Measurements from ENCODE around the gene DMGDH. TPM values are rescaled to one million over a fixed set of nuclear protein-coding genes. Genes with fewer than 3 reads are reported as not detected.

The DMGDH gene
- total RNA-seq, 1 donor from 2014 or later, result not detected

DNA sequence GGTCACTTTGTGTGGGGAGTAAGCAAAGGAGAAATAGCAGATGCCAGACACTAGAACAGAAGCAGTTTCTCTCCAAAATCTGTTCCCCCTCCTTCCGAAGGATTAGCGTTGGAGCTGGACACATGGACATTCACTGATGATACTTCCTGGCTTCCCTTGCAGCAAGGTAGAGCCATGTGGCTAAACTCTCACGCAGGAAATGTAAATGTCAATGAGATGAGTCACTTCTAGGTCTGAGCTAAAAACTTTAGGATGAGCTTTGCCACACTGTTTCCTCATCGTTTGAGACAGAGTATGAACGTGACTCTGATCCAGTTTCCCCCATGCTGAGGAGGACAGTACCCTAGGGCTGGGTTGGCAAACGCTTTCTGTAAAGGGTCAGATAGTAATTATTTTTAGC is 5.2 kb upstream of the DMGDH start:
- intact Hi-C loops (cut with micrococcal nuclease), result no loop called here

DNA sequence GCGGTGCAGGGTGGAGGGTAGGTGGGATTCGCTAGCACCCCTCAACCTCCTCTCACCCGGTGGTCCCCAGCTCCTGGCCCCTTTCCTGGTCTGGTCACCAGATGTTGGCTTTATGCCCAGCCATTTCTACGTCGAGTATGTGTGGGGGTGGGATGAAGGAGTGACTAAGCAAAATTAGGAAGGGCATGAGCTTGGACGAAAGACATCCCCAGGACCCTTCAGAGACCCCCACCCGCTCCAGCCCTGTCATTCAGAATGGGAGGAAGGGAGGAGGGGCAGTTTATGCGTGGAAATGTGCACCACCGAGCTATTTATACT is 835 bp upstream of the DMGDH start:
- intact Hi-C loops (cut with micrococcal nuclease), result no loop called here

DNA sequence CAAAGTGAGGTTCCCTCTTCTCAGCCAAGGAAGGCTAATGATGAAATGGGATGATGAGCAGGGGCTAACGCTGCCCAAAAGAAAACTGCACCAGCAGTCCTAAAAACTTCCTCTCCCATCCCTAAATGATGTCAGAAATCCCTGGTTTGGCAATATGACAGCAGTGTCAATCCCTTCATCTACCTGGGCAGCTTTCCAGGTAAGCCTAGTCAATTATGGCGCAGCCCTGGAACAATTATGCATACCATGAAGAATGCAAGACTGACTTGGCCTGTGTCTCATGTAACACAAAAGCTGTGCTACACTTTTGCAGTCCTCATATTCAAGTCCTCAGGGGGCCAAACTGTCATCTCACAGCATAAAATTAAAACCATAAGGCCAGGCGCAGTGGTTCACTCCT is 7.0 kb downstream of the DMGDH start:
- intact Hi-C loops (cut with micrococcal nuclease), result no loop called here

DNA sequence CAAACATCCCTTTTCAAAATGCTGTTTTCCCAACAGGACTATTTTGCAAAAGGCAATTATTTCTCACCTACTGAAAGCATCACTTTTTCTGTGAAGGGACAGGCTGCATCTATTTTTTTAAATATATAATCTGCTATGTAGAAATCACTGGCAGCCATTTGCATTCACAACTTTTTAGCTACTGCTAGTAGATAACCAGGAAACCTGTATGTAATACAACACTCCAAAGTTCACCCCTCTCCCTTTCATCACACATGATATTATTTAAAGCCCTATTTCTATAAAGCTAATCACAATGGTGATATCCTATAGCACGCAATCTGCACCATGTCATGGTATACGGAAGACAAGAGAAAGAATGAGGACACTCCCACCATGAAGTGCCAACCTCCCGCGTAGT is 9.8 kb downstream of the DMGDH start:
- intact Hi-C loops (cut with micrococcal nuclease), result no loop called here

DNA sequence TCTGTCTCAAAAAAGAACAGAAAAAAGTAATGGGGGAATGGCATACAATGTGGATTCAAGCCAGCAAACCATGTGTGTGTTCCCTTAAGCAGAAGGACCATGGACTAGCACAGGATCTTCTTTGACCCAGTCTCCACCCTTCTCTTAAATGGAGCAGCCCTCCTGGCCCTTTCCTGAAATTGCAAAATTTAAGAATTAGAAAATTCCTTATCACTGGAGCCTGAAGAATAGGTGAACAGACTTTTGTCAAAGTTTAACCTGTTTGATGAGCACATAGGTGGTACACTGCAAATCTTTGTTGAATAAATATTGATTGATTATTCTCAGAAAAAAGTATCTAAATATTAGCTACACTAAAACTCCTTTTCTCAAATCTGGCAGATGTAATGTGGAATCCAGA is 12.6 kb downstream of the DMGDH start:
- intact Hi-C loops (cut with micrococcal nuclease), result no loop called here

DNA sequence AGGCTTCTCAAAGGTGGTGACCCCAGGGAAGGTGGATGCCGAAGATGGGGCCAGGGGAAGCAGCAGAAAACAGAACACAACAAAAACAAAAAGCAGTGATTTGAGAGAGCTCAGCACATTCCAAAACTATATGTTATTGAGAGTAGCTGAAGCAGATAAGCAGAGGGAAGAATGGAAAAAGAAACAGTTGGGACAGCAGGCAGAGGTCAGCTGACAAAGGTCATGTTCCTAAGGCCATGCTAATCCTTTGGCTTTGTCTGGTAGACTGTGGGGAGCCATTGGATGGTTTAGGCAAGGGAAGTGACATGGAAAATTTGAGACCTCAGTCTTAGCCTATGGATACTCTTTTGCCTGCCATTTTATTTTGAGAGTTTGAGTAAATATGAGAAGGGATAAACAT is 14.5 kb downstream of the DMGDH start:
- intact Hi-C loops (cut with micrococcal nuclease), result no loop called here

DNA sequence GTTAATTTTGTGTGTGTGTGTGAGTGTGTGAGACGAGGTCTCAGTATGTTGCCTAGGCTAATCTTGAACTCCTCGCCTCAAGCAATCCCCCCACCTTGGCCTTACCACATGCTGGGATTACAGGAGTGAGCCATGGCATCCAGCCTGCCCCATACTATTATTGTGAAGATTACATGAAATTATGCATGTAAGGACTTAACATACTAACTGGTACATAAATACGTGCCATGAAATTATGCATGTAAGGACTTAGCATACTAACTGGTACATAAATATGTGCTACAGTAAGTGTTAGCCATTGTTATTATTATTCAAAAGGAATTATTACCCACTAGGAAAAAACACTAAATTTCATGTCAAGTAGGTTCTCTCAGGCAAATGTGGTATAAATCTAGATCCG is 16.2 kb downstream of the DMGDH start:
- intact Hi-C loops (cut with micrococcal nuclease), result no loop called here

DNA sequence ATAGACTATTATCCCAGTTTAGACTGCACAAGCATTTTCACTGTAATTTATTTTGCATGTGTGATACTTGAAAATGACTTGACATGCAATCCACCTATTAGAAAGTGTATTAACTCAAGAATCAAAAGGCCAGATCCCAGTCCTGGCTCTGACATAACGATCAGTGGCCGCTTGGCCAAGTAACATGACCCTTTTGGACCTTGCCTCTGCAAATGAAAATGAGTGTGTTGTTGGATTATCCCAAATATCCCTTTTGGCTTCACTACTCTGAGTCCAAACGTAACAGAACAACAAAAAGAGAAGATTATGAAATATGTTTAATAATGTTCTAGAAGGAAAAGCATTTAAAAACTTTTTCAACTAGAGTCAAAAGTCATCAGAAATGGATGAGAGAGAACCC is 19.0 kb downstream of the DMGDH start:
- intact Hi-C loops (cut with micrococcal nuclease), result no loop called here

DNA sequence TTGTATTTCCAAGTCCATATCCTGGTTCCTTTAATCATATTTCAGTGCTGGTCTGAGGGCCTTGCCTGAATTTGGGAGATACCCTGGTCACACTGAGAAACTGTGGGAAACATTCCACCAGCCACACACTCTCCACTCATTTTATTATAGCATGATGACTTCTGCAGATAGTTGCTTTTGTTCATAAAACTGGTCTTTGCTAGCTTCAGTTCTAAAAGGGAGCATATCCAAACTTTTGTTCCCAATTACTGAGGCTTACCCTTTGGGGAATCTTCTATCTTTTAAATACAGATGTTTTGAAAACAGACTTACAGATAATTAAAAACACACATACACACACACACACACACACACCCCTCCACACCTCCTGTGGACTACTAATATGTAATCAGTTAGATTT is 21.0 kb downstream of the DMGDH start:
- intact Hi-C loops (cut with micrococcal nuclease), result no loop called here

DNA sequence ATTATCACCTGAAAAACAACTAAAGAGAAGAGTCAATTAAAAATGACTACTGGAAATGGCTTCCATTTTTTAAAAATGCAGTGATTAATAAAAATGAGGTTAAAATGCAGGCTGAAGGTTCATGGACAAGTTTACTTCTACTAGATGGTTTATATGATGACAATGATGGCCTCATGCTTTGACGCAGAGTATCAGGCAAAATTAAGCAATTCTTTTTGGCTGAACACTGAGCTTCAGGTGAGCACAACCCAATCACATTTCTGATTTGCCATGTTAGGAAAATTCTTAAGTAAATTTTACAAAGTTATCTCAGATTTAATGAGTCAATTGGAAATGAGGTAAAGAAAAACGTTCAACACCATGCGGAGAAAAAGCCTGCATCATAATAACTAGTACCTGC is 22.3 kb downstream of the DMGDH start:
- intact Hi-C loops (cut with micrococcal nuclease), result no loop called here

DNA sequence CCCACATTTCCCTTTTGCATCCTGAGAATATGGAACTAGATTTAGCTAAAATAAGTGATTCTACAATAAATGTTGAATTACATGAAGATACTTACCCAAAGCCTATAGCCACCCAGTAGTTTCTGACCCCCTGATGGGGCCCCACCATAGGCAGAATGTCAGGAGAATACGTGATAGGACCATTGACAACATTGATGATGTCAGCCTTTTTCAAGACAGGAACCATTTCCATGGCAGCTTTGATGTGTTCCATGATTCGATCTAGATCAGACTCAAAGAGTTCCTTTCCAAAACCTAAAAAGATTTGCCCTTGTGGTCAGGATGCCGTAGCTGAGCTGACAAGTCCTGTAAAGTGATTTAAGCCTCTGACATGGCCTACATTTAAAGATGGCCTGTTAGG is 27.3 kb downstream of the DMGDH start:
- intact Hi-C loops (cut with micrococcal nuclease), result no loop called here

DNA sequence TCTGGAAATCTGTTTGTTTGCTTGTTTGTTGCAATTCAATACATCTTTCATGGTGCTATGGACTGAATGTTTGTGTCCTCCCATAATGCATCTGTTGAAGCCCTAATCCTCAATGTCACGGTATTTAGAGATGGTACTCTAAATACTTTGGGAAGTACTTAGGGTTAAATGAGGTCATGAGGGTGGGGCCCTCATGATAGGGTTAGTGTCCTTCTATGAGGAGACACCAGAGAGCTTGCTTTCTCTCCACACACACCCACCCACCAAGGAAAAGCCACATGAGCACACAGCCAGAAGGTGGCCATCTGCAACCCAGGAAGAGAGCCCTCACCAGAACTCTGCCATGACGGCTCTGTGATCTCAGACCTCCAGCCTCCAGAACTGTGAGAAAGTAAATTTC is 32.7 kb downstream of the DMGDH start:
- intact Hi-C loops (cut with micrococcal nuclease), result no loop called here

DNA sequence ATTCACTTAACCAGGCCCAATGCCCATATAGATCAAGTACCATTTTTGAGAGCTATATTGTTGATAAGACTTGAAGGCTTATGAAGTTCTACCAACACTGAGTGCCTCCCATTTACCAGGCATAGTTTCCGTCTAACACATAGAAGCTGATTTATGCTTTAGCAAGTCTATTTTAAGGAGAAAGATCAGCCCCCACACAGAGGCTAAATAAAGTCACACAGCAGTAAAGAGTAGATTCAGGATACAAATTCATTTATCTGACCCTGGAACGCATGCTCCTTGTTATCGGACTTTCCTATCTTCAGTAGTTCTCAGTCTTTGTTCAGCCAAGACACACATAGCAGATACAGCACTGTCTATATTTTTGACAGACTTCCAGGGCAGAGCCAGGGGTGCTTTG is 34.2 kb downstream of the DMGDH start:
- intact Hi-C loops (cut with micrococcal nuclease), result no loop called here

DNA sequence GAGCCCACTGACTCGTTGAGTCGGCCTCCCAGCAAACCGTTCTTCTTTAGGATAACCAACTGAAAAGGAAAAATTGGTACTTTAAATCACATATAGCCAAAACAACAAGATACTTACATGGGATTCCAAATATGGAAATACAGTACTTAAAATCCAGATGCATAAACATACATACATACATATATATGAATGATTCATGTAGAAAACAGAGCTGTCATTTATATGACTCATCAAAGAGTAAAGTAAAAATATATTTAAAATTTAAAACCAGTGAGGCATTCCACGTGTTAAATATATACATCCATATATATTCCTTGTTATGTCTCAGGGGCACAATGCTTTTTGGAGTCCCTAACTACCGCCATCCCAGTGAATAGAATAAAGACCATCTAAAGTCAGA is 36.7 kb downstream of the DMGDH start:
- intact Hi-C loops (cut with micrococcal nuclease), result no loop called here

DNA sequence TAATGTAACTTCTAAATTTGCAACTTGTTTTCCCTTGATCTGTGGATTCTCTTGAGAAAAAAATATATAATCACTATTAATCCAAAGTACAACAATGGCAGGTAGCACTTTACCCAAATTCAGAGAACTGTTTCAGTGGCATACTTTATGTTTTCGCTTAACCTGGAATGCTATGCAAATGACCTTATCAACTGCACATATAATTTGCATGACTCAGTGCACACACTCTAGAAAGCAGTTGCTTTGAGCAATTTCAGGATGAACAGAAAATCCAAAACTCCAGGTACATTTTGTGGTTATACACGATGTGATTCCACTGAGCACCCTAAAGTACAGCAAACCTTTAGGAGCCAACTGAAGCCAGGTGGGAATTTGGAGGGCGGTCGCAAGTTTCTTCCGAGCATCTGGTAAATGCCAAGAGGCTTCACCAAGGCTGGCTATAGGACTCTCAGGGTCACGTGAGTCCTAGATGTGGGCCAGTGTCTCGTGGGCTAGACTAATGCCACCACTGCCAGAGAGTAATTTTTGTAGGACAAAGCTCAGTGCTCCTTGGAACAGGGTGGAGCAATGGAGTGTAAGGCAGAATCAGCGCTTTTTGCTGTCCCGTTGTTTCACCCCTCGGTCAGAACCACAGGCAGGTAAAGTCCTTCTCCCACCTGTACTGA is 37.3 kb downstream of the DMGDH start:
- intact Hi-C loops (cut with micrococcal nuclease), result no loop called here

DNA sequence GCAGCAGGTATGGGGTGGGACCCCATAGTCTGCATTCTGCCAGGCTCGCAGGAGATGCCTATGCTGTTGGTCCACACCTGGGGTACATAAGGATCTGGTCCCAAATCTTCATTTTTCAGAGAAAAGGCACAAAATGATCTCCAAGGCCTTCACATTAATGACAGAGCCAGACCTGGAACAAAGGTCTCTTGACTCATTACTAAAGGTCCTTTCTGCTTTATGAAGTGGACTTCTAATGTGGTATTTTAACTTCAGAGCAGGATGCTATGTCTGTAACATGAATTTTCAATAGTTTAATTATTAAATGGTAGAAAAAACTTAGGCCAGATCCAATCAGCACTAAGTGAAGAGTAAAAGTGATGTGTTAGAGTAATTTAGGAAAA is 38.0 kb downstream of the DMGDH start:
- intact Hi-C loops (cut with micrococcal nuclease), result no loop called here

DNA sequence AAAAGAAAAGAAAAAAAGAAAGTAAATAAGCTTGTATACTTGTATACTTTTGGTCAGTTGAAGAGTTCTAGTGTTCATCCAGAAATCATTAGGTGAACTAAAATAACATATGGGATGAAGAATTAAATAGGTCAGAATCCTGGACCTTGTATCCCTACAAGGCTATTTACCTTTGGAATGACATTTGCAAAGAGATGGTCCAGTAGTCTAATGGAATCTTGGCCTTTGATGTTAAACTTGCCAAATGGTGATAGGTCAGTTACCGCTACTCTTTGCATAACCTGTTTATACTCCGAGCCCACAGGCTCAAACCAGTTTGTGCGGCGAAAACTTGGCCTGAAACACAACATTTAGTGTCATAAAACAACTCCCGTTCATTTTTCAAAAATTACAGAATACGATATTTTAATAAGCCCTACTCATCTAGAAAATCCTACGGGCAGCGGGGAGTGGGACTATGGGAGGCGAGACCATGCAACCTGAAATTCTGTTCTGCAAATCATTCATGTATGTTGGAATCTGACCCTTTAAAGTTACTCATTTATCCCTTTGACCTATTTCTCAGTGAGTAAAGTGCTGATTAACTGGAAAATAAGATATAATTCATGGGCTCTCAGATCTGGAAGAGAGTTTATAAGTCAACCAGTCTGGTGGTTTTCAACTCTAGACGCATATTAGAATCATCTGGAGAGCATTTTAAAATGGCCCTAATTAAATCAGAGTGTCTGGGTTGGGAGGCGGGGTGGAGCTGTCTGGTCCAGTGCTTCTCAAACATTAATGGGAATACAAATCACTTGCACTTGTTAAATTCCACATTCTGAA is 38.6 kb downstream of the DMGDH start:
- intact Hi-C loops (cut with micrococcal nuclease), result no loop called here

DNA sequence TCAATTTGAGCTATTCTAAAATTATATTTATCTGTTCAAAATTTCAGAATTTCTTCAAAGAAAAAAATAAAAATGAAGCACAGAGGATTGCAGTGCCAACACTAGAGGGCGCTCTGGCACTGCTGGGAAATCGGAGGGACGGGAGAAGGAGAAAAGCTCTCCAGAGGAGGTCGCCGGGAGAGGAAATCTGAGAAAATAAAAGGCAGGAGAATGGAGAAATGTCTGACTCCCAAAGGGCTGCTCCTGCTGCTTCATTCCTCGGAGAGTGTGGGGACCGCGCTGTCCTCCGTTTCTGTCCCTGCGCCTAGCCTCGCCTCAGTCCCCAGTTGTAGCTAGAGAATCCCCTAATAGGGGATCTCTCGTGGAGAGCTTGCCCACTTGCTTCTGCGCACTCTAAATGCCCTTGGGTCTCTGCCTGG is 44.4 kb downstream of the DMGDH start:
- intact Hi-C loops (cut with micrococcal nuclease), result loop anchor here (1.0 kb wide), 1 partner anchor 108 kb away; no protein-coding TSS in a partner anchor

DNA sequence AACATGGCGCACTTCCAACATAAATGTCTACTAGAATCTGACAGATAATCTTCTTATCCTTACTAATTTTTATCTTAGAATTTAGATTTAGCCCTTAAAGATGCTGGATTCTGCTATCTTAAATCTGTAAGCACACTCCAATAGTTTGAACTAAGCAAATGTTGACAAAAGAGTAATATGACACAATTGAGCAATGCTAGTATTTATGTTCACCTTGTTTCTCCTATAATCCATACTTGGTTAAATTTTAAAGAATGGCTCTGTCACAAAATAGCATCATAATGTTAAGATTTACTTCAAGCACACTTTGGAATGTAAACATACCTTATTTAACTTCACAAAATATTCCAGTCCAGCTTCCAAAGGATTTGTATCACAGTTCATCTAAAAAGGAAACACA is 45.5 kb downstream of the DMGDH start:
- intact Hi-C loops (cut with micrococcal nuclease), result loop anchor here (5.0 kb wide), 2 partner anchors 42 to 88 kb away; partner anchors contain the start of gene BHMT

DNA sequence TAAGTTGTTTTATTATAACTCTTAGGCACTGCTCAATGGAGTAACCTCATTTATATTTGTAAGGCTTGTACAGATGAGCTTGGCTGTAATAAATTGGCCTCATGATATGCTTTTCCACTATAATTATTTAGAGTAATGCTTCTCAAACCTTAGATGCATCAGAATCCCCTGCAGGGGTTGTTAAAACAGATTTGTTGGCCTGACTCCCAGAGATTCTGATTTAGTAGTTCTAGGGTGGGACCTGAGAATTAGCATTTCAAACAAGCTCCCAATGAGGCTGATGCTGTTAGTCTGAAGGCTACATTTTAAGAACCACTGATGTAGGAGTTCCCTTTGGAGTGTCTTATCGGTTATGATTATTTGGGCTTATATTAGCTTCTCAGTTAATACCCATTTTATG is 46.1 kb downstream of the DMGDH start:
- intact Hi-C loops (cut with micrococcal nuclease), result loop anchor here (5.0 kb wide), 2 partner anchors 41 to 89 kb away; partner anchors contain the start of gene BHMT

DNA sequence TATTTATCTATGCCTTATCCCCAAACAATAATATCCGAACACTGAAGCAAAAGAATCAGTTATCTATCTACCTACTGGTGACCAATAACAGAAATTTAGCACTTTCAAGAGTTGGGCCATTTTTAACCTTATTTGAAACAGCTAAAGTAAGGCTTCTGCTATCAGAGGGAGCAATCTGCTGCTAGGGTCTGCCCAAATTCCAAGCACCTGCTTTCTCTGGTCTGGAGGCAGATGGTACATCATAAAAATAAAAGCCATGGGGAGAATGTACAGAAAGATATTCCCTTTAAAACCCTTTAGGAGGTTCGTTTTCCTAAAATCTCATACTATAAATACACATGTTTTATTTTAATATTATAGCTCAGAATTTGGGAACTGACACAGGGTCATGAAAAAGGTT is 46.7 kb downstream of the DMGDH start:
- intact Hi-C loops (cut with micrococcal nuclease), result loop anchor here (1.0 to 5.0 kb wide), 3 partner anchors 40 to 442 kb away; partner anchors contain the start of gene BHMT

DNA sequence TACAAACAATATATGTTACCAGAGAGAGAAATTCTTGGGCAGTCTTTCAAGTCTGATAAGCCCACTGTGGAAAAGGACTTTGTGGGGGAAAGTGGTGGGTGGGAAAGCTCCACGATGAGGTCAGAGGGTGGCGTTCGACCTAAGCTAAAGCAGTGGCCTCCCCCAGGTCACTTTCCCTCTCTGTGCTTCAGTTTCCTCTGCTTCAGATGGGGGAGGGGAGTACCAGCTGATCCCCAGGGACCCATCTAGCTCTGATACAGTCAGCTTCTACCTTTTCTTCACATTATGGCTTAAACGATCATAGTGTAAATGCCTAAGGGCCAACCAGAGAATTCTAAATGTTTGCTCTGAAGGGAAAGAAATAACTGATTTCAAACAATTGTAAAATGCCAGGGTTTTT is 47.7 kb downstream of the DMGDH start:
- intact Hi-C loops (cut with micrococcal nuclease), result loop anchor here (1.0 to 5.0 kb wide), 4 partner anchors 39 to 443 kb away; partner anchors contain the start of gene BHMT

Data from T-helper 2 cell treated with Interferon-gamma antibody and Interleukin-4, amounts not matched to agents 100 ng/mL and 5 ng/mL, for 36 hours (primary cell).